IPS-NIHi7 (cell line): ENCODE data around the gene ITPR2.
A peak's percentile ranks its signal among the peaks of the same experiment; 100 is the strongest.
"Not testable (repeated sequence)": the region's sequence is repeated elsewhere in the genome, so short reads cannot be mapped to it uniquely, and the experiment has no call there.

ENCODE experiments used
- DNase-seq: peaks from one replicate; pipeline ENCODE4 v3.0.0; 2012; ENCODE audit warnings: mixed read lengths; ENCODE audit errors: extremely low spot score

The ITPR2 gene

DNA sequence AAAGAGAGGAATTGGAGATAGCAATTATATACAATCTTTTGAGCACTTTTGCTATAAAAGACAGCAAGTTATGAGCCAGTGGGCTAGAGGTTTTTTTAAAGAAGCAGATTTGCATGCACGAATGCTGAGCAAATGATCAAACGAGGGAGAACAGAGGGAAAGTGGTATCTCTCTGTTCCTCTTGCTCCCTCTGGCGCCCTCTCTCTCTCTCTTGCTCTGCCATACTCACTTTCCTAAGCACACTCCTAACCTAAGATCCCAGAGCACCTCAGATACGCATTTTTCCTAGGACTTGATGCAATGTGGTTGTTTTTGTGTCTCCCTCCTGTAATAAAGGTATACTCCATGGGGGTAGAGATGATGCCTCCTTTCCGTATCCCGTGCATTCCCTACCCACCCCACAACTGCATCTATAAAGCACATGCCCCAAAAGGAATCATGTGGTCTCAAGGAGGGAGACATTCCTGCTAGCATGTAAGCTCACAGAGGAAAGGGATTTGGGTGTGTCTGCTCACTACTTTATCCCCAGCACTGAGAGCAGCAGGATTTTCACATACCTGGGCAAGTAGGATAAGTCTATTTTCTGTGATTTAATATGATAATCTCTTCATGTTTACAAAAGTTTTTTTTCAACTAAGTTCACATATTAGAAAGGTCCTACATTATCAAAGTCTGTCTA is 367.4 kb downstream of the ITPR2 start:
- peak; percentile 56 for DNase-seq

DNA sequence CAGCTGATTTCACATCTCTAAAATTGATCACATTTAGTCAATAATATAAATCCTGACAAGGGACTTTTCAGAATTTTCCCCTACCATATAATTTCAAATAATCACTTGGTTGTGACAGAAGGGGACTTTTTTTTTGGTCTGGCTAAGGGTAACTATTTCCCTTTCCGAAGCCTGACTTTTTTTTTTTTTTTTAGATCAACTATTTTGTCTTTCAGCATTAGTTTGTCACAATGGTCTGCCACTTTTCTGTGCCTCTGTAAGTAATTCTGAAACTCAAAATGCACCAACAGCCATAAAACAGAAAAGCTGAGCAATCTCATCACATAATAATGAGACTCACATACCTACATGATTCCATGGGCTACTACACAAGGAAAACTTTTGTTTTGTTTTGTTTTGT is 371.2 kb downstream of the ITPR2 start:
- DNase-seq = no peak

DNA sequence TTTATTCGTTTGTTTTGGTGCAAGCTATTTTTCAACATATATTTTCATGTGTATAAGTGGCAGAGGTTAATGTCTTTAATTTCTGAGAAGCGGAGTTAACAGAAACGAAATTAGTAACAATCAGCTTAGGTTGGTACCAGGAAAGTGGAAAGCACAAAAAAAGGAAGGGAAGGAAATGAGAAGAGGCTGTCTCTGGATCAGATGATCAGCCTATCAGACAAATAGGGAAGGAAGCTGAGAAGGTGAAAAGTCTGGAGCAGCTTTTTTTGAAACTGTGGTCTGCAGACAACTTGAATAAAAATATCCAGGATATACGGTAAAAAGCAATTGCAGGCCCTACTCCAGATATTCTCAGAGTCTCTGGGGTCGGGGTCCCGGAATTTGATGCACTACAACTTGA is 372.6 kb downstream of the ITPR2 start:
- no peak for DNase-seq

DNA sequence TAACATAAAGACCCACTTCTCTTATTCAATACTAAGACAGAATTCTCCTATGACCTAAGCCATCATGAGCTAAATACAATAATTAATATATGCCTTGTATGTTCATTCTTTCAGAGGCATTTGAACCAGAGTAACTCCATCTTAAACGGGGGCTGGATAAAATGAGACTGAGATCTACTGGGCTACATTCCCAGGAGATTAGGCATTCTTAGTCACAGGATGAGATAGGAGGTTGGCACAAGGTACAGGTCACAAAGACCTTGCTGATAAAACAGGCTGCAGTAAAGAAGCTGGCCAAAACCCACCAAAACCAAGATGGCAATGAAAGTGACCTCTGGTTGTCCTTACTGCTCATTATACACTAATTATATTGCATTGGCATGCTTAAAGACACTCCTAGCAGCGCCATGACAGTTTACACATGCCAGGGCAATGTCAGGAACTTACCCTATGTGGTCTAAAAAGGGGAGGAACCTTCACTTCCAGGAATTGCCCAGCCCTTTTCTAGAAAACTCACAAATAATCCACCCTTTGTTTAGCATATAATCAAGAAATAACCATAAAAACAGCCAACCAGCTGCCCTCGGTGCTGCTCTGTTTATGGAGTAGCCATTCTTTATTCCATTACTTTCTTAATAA is 376.9 kb downstream of the ITPR2 start:
- no peak for DNase-seq

DNA sequence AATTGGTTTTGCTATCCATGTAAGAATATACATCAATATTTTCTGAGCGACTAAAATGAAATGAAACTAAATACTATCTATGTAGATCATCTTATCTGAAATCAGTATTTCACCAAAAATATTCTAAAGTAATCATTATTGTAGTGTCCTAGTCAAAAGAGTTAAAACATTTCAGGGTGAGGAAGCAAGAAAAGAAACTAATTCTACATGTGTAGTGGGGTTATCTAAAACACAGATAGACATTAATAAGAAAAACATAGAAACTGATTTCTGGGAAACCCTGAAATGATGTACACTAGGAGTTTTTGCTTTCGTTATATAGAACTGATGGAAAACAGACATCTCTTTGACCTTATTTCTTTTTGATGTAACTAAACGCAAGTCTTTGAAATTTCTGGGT is 379.7 kb downstream of the ITPR2 start:
- DNase-seq = no peak

DNA sequence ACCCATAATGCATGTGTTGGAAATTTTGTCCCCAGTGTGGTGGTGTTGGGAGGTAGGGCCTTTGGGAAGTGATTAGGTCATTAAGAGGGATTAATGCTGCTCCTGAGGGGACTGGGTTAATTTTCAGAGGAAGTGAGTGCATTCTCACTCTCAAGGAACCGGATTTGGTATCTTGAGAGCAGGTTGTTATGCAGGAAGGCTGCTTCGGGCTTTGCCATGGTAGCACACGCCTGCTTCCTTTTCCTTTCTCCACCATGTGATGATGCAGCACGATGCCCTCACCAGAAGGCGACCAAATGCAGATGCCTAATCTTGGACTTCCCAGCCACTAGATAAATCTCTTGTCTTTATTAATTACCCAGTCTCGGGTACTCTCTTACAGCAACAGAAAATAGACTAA is 380.5 kb downstream of the ITPR2 start:
- no peak for DNase-seq

DNA sequence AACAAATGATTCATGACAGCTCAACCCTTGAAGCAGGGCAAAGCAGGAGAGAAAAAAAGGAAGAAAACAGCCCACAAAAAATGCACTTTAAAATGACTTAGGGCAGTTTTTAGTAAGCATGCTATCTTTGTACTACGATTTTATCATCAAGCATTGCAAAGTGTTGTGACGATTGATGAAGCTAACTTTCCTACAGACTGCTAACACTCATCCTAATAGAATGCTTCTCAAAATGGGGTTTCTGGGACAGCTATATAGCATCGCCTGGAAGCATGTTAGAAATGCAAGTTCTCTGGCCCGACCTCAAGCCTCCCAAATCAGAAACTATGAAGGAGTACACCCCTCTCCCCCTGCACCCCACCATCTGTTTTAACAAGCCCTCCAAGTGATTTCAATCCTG is 381.2 kb downstream of the ITPR2 start:
- DNase-seq = no peak

DNA sequence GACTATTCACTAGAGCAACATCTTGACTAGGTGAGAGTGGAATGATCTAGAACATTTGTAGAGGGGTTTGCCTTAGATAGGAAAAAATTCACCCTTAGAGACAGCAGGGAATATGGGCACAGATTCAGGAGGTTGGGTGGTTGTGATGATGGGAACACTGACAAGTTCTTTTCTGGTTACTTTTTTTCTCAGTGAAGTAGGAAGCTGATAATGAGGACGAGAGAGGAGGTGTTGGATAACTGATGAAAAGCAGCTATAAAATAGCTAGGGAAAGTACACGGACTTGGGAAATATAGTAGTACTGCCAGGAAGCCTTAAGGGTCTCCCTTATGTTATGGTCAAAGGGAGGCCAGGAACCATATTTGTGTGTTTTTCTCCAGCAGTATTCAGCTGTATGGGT is 387.1 kb downstream of the ITPR2 start:
- no peak for DNase-seq

DNA sequence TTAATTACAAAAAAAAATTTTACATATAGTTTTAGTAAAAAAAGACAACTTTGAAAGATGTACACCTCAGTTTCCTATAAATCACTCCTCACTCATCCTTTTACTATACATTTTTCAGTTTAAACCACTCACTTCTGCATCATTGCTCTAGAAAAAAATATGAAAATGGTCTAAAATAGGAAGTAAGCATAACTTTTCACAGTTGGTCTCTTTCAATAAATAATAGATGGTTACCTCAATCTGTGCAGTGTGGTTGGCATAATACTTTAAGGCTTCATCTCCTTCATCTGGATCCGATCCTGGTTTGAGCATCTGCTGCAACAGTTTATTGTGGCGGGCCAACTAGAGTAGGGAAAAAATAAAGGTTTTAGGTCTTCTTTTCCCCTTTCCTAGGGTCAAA is 389.7 kb downstream of the ITPR2 start:
- no peak for DNase-seq

DNA sequence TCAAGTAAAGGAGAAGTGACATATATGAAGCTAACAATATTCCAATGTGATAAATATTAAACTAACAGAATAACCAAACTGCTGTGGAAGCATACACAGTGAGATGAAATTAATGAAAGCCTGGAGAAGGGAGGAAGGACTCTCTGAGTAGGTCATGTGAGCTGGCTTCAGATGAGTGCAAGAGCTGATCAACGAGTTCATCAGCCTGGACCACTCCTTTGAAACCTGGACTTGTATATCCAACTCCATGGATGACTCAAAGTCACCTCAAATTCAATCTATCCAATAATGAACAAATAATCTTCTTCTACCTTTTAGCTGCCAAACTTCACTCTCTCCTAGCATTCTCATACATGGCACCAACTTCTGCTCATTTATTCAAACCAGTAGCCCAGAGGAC is 391.6 kb downstream of the ITPR2 start:
- no peak for DNase-seq

DNA sequence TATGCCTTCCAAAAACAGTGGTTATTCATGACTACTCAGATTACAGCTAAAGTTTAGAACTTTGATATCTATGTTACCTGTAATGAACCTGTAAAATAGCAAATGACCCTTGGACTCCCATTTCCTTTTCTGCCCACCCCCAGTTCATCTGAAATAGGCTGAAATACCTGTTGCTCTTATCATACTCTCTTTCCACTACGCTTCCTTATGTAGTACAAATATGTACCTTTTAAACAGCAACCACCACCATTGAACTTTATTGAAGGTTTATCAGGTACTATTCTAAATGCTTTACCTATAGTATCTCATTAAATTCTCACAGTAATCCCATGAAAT is 398.0 kb downstream of the ITPR2 start:
- no peak for DNase-seq

DNA sequence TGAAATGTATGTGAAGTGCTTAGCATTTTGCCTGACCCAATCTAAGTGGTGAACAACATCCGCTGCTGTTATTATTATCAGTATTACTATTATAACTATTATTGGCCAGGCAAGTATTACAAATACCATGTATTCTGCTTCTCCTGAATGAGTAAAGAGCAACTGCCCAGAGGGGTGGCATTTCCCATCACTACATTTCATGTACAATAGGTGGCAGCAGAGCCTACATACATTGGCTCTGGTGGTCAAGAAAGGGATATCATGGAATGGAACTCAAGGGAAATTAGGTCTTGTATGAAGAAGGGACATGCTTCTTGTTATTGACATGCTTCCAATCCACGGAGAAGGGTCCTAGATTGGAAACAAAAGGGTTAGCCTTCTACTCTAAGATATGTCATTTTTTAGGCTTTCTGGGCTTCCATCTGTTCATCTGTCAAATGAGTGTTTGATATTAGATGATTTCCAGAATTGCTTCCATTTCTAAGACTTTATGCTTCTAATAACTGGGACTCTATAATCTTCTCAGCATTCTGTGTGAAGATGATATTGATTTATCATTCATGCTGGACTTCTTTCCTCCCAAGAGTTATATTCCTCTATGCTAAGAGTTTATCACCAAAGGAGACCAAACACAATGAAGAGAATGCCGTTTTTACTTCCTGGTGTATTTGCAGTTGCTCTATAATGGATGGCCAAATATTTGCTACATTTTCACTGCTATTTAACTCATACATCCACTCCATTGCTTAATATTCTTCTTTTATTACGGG is 398.5 kb downstream of the ITPR2 start:
- peak; percentile 71 for DNase-seq

DNA sequence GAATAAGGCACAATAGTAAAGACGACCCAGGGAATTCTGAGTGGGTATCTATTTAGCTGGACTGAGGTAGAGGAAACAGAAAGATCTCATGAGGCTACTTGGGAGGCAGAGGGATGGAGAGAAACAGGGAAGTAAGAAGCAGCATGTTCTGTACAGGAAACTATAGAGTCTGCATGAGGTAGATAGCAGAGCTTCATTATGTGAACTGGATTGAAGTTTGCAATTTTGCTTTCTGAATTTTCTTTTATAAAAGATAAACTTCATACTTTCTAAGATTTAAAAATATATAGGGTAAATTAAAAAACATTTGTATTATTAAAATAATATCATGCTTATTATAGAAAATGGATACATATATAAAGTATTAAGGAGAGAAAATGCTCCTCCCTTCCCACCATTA is 399.3 kb downstream of the ITPR2 start:
- DNase-seq = not testable (repeated sequence)

DNA sequence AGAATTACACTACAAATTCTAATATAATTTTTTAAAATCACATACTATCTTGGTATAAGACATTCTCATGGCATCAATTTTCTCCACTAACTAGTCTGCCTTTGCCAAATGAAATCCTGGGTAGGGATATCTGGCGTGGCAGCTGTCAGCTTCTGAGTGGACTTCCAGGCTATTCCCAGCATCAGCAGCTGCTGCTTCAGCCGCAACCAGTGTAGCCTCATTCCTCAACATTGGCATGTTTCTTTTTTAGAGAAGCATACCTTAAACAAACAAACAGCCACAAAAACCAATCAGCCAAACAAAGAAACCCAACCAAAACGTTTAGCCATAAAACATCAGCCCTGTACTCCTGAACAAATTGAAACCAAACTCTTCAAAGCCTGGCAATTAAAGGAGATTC is 401.8 kb downstream of the ITPR2 start:
- no peak for DNase-seq

DNA sequence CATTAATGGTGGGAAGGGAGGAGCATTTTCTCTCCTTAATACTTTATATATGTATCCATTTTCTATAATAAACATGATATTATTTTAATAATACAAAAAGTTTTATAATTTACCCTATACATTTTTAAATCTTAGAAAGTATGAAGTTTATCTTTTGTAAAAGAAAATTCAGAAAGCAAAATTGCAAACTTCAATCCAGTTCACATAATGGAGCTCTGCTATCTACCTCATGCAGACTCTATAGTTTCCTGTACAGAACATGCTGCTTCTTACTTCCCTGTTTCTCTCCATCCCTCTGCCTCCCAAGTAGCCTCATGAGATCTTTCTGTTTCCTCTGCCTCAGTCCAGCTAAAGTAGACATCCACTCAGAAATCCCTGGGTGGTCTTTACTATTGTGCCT is 402.4 kb downstream of the ITPR2 start:
- DNase-seq = not testable (repeated sequence)

DNA sequence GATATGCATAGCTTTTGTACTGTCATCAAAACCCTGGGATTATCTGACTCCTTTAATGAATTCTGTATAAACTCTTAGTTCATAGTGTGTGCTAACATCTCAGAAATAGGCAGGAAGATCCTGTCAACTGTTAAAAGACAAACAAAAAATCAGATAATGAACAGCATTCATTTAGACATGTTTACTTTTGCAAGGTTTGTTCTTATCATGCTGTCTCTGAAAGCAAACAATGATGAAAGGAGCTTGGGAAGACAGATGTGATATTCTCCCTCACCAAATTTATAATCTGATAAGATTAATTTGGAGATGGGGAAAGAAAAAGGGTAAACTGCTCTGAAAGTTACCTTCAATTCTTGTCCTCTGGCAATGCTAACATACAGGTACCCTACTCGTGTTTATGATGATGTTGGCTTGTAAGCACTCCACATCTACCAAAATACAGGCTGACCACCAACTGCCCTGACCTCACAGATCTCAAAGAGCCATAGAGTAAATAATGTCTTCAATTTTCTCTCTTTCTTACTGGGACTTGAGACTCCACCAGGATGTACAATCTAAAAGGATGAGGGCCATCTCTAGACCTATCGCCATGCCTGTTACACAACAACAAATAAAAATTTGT is 403.8 kb downstream of the ITPR2 start:
- DNase-seq = no peak

DNA sequence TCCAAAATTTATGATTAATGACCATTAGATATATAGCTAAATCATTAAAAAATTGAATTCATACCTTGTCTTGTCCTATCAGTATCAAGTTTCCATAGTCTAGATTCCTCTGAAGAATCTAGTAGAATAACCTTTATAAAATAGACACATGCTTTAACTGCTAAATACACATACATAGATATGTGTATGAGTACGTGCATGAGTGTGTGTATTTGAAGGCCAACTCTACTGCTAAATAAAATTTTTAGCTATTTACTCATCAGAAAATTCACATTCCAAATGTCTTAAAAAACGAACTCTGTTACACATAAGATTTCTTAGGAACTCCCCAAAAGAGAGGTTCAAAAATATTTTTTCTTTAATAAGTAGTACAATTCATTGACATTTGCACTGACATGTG is 404.6 kb downstream of the ITPR2 start:
- DNase-seq = no peak

DNA sequence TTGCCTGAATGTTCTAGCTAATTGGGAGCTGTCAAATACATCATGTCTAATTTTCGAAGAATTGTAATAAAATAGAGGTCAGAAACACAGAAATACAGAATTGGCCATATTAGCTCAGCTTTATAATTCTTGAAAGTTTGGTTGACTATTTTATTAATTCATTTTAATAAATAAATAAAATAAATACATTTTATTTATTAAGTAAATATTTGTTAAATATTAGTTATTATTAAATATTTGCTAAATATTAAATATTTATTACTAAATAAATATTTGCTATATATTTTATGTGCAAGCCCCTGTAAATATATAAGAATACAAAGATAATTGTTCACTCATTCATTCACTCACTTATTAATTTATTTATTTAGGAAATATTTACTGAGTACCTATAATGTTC is 406.3 kb downstream of the ITPR2 start:
- DNase-seq = no peak

DNA sequence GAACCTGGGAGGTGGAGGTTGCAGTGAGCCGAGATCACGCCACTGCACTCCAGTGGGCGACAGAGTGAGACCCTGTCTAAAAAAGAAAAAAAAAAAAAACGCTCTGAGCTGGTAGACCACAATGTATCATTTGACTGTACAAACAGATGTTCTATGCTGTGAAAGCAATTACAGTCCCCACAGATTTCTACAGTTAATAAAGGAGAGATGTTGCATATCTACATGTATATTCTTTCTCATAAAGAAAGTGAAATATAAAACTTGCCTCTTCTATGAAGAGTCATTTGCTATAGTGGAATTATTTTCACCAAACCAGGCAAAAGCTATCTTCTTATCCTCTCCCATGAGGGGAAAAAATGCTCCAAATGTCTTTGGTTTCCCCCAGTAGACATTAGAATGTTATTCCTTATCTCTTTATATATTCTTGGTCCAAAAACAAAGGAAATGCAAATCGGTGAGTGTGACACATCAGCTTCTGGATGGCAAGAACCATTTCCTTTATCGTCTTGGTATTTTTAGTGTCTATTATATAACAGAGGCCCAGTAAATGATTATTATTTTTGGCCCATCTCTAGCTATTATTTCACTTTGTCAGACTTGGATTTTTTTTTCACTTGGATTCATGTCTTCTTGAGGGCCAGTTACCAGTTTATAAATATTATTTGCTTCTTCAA is 407.3 kb downstream of the ITPR2 start:
- no peak for DNase-seq

DNA sequence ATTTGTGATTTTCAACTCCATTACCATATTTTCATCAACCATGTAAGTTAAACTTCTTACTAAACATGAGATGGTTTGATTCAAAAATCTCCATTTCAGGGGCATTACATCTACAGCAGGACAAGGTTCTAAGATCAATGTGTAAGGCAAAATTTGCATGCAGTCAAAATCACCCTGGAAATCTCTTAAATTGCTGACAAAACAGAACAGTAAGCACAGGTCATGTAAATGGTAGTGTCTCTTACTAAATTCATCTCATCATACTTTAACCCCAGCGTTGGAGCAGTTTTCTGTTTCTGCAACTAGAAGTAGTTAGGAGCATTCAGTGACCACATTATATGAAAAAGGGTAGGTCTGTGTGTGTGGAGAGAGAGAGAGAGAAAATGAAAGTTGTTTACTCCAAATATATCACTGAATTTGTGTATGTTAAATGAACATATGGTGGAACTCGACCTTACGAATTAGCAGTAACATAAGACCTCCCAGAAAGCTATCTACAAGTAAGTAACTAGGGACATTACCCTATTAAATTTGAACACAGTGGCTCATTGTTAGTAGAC is 410.1 kb downstream of the ITPR2 start:
- DNase-seq = no peak

DNA sequence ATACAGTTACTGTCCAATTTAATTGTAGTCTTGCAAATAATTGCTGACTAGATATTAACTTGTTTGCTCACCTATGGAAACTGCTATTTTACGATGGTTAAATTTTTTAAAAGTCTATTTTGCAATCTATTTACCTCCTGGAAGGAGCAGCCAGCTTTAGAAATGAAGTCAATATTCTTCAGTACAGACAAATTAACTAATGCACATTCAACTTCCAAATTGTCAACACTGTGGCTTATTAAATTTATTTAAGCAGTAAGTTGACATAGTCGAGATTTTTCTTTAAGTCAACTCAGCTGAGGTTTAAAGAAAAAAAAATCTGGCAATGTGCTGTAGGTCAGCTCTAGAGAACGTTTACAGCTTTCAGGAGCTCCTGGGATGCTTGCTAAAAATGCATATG is 416.4 kb downstream of the ITPR2 start:
- no peak for DNase-seq

DNA sequence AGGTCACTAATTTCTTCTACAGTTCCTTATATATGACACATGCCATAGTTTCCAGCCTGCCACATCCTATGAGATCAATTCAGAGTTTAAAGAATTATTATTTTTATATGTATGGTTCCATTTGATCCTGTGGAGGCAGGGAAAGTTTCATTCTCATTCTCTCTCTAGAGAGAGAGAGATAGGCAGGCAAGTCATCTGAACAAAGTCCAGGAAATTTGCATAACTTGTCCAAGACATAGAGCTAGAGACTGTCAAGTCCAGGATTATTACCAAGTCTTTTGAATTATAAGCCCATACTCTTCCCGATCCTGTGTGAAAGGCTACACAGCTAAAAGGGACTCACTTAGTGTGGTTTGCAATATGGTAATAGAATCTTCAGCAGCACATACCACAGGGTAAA is 422.3 kb downstream of the ITPR2 start:
- no peak for DNase-seq
